CD4-positive, alpha-beta T cell (primary cell): ENCODE data around the gene SLC8A3. TPM values are rescaled to one million over a fixed set of nuclear protein-coding genes. Genes with fewer than 3 reads are reported as not detected.
A peak's percentile ranks its signal among the peaks of the same experiment; 100 is the strongest.

Source experiments
- ATAC-seq: fragments of 200-7000 bp; cut with Tn5 transposase; one replicate; pipeline ENCODE4 v1.10.0; 2022; ENCODE audit warnings: mild to moderate bottlenecking; ENCODE audit not compliant: poor library complexity
- CTCF ChIA-PET: fragments of 350-600 bp; sonication (Branson Sonifier 250); formaldehyde crosslinking; loops from one replicate; lab custom pipeline; 2021; ENCODE audit warnings: antibody characterized with exemption, inconsistent platforms; lab: Charles Lee
- POLR2A ChIA-PET: fragments of 350-600 bp; sonication (Branson Sonifier 250); formaldehyde crosslinking; loops from one replicate; lab custom pipeline; 2021; ENCODE audit warnings: antibody characterized with exemption, inconsistent platforms; lab: Charles Lee
- DNase-seq, 14 experiments: peaks; one replicate each; pipeline ENCODE4 v3.0.0-alpha.2; 2013 to 2020; ENCODE audit warnings: mixed read lengths in 2 of 14
- H3K27ac ChIP-seq, 2 donors: one replicate each; pipeline versions ENCODE4 v1.5.1 to v1.7.0; 2013; ENCODE audit warnings: low read length in 2 of 2, low read depth in 1 of 2, mild to moderate bottlenecking in 1 of 2
- H3K27me3 ChIP-seq, 2 experiments: 1 replicate in 1 of 2; 2 replicates in 1 of 2; pipeline versions ENCODE4 v1.6.1 to v1.7.0; 2013; ENCODE audit warnings: low read length in 2 of 2, control low read depth in 1 of 2, mild to moderate bottlenecking in 1 of 2, moderate library complexity in 1 of 2; ENCODE audit not compliant: insufficient read depth in 2 of 2, control insufficient read depth in 1 of 2
- H3K36me3 ChIP-seq: one replicate; pipeline ENCODE4 v1.6.1; 2013; ENCODE audit warnings: low read length, control low read depth; ENCODE audit not compliant: insufficient read depth
- H3K4me1 ChIP-seq: one replicate; pipeline ENCODE4 v1.6.1; 2013; ENCODE audit warnings: low read length, control low read depth; ENCODE audit not compliant: insufficient read depth
- H3K4me3 ChIP-seq: one replicate; pipeline ENCODE4 v1.5.1; 2013; ENCODE audit warnings: mild to moderate bottlenecking, low read length, moderate library complexity
- H3K9me3 ChIP-seq, 2 experiments: 1 replicate in 1 of 2; 2 replicates in 1 of 2; pipeline versions ENCODE4 v1.6.1 to v1.7.0; 2013; ENCODE audit warnings: low read length in 2 of 2, mild to moderate bottlenecking in 2 of 2, control low read depth in 1 of 2, moderate library complexity in 1 of 2; ENCODE audit not compliant: control insufficient read depth in 1 of 2, insufficient read depth in 1 of 2
- H3K27ac Mint-ChIP-seq: one replicate; pipeline ENCODE4 v1.8.0; 2020; ENCODE audit warnings: mixed read lengths
- H3K27me3 Mint-ChIP-seq: one replicate; pipeline ENCODE4 v1.8.0; 2021; ENCODE audit warnings: mixed read lengths
- H3K36me3 Mint-ChIP-seq: one replicate; pipeline ENCODE4 v1.8.0; 2021; ENCODE audit warnings: low read depth, mixed read lengths
- H3K4me1 Mint-ChIP-seq: one replicate; pipeline ENCODE4 v1.8.0; 2021; ENCODE audit warnings: low read depth, mixed read lengths
- H3K4me3 Mint-ChIP-seq: one replicate; pipeline ENCODE4 v1.8.0; 2020; ENCODE audit warnings: mild to moderate bottlenecking, mixed read lengths
- H3K9me3 Mint-ChIP-seq: one replicate; pipeline ENCODE4 v1.8.0; 2020; ENCODE audit warnings: mixed read lengths
- intact Hi-C, 2 experiments: fragments of 100-400 bp; cut with DNase I in 1 of 2; cut with micrococcal nuclease in 1 of 2; formaldehyde crosslinking; loops; one replicate each; pipeline versions ENCODE4 v1.15.1 to v1.9.0; 2023 to 2025; cut with DNase I, micrococcal nuclease
- total RNA-seq, 174 experiments: library from RNA in 2 of 174; stranded (reverse) in 2 of 174; gene quantifications; one replicate each; pipeline ENCODE4 v1.2.3 and lab custom pipeline; 2021 to 2026
- TF ChIP-seq, protein P1 (sequence below): fragments of 200-600 bp; IDR thresholded peaks from one replicate; pipeline ENCODE4 v1.8.0; 2022; ENCODE audit warnings: antibody characterized with exemption, mild to moderate bottlenecking

SLC8A3 gene
- total RNA-seq, 2 experiments from 2014 or later = not detected

DNA sequence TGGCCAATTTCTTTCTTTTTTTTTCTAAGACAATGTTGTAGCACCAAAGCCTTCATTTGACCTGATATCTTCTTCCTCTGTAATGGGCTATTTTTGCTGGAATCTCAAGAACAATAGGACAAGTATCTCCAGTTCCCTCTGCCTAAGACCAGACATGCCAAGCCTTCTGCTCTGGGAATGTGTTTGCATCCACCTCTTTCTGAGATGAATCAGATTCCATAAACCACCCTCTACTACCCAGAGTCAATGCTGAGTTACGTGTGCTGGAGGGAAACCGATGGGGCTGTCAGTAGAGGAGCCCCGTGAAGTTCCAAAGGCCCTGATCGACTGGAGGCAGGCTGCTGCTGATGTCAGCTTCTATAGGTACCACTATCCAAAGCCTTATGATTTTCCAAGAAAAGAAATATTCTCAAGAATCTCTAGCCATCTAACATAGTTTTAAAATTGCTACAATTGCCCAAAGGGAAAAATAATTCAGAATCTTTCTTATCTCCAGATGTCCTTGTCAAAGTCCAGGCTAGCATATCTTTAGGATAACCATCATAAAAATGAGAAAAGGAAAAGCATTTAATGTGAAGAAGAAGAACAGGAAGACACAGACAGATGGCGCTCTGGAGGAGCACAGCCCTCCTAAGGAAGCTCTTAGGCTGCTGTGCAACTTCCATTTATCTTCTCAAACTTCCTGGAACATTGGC lies 101.9 kb downstream of the SLC8A3 start:
- Mint-ChIP-seq H3K27ac (no peak overlapping the region), H3K36me3 (no peaks in the 10 kb centered on the region), H3K27me3 (peaks cover 41% of the 10 kb centered on the region), H3K4me1 (no peaks in the 10 kb centered on the region), H3K4me3 (no peak overlapping the region), H3K9me3 (no peaks in the 10 kb centered on the region)
- Histone ChIP-seq H3K4me1 (no peaks in the 10 kb centered on the region), H3K36me3 (no peaks in the 10 kb centered on the region), H3K27ac (no peak overlapping the region), H3K27me3 (peaks cover 2 to 9% of the 10 kb centered on the region in 2 experiments), H3K4me3 (no peak overlapping the region), H3K9me3 (no peaks in the 10 kb centered on the region)
- intact Hi-C loops = no loop called here
- no peak for ATAC-seq
- peak in 1 of 14 experiments; percentile 15 for DNase-seq
- TF ChIP-seq, protein P1, sequence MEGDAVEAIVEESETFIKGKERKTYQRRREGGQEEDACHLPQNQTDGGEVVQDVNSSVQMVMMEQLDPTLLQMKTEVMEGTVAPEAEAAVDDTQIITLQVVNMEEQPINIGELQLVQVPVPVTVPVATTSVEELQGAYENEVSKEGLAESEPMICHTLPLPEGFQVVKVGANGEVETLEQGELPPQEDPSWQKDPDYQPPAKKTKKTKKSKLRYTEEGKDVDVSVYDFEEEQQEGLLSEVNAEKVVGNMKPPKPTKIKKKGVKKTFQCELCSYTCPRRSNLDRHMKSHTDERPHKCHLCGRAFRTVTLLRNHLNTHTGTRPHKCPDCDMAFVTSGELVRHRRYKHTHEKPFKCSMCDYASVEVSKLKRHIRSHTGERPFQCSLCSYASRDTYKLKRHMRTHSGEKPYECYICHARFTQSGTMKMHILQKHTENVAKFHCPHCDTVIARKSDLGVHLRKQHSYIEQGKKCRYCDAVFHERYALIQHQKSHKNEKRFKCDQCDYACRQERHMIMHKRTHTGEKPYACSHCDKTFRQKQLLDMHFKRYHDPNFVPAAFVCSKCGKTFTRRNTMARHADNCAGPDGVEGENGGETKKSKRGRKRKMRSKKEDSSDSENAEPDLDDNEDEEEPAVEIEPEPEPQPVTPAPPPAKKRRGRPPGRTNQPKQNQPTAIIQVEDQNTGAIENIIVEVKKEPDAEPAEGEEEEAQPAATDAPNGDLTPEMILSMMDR = no peak
- ChIA-PET CTCF (no interaction called here), POLR2A (no interaction called here)

GRCh38 chr14:70084226-70084625 lies 104.5 kb downstream of the SLC8A3 start:
- no peaks in the 10 kb centered on the region for H3K9me3 Mint-ChIP-seq
- CTCF ChIA-PET = no interaction called here

GRCh38 chr14:70082394-70082793 lies 106.4 kb downstream of the SLC8A3 start:
- intact Hi-C loops = no loop called here
- Histone ChIP-seq H3K4me3 (no peak overlapping the region), H3K27me3 (peaks cover 2 to 5% of the 10 kb centered on the region in 2 experiments), H3K36me3 (no peaks in the 10 kb centered on the region), H3K4me1 (no peaks in the 10 kb centered on the region), H3K27ac (no peak overlapping the region), H3K9me3 (no peaks in the 10 kb centered on the region)
- Mint-ChIP-seq H3K27ac (no peak overlapping the region), H3K4me3 (no peak overlapping the region), H3K9me3 (no peaks in the 10 kb centered on the region), H3K27me3 (peaks cover 69% of the 10 kb centered on the region), H3K36me3 (no peaks in the 10 kb centered on the region), H3K4me1 (no peaks in the 10 kb centered on the region)
- DNase-seq = no peak
- CTCF ChIA-PET = no interaction called here
- no peak for ATAC-seq
- POLR2A ChIA-PET = interaction anchor here (1.3 kb wide), 1 partner anchor 10 kb away, joined by 3 read pairs; no protein-coding TSS in a partner anchor
- TF ChIP-seq, protein P1 = no peak

More at GRCh38 chr14:70084226-70084625, 104.5 kb downstream of the SLC8A3 start:
- H3K4me3 ChIP-seq = no peak overlapping the region
- Mint-ChIP-seq H3K4me1 (no peaks in the 10 kb centered on the region), H3K27me3 (peaks cover 54% of the 10 kb centered on the region), H3K4me3 (no peak overlapping the region), H3K36me3 (no peaks in the 10 kb centered on the region), H3K27ac (no peak overlapping the region)
- peaks cover 2 to 9% of the 10 kb centered on the region in 2 experiments for H3K27me3 ChIP-seq
- DNase-seq (no peak), ATAC-seq (no peak)
- H3K4me1 ChIP-seq = no peaks in the 10 kb centered on the region
- no peaks in the 10 kb centered on the region for H3K9me3 ChIP-seq
- H3K27ac ChIP-seq = no peak overlapping the region
- TF ChIP-seq, protein P1 = no peak
- H3K36me3 ChIP-seq = no peaks in the 10 kb centered on the region
- POLR2A ChIA-PET = no interaction called here
- intact Hi-C loops = no loop called here
